ENCODE measurements around the gene MAPK8.

GRCh38 chr10:48340734-48341133 lies 34.3 kb downstream of the MAPK8 start:
- TF ChIP-seq TAF1 (IDR thresholded peaks at IDR 0.05; ENCODE audit: borderline replicate concordance, low read depth, low read length): no peak
- TF ChIP-seq POLR2A (IDR thresholded peaks at IDR 0.05; ENCODE audit: low read depth, low read length): no peak
